Fibroblast of skin of scalp (primary cell): ENCODE measurements around the gene SUMO2.
"Not testable (repeated sequence)": the region's sequence is repeated elsewhere in the genome, so short reads cannot be mapped to it uniquely, and the experiment has no call there.

Experiments used
- DNase-seq: peaks from one replicate; pipeline ENCODE4 v3.0.0-alpha.2; 2013

The SUMO2 gene

GRCh38 chr17:75181608-75182318 lies 996 bp downstream of the SUMO2 start:
- no peak for DNase-seq

DNA sequence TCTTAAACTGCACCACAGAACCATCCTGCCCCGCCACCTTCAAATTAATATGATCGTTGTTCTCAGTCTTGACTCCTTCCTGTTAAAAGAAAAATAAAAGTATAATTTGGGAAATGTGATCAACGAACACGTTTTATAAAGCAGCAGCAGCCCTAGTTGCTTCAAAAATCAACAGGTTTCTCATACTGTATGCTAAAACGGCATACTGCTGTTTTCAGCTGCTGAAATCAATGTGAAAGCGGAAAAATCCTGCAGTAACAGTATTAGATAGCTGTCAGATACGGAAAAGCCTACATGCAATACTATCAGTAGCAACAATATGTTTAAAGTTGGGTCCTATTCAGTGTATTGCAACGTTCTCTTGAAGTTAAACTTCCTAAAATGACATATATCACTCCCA lies 1.6 kb downstream of the SUMO2 start:
- DNase-seq = no peak

DNA sequence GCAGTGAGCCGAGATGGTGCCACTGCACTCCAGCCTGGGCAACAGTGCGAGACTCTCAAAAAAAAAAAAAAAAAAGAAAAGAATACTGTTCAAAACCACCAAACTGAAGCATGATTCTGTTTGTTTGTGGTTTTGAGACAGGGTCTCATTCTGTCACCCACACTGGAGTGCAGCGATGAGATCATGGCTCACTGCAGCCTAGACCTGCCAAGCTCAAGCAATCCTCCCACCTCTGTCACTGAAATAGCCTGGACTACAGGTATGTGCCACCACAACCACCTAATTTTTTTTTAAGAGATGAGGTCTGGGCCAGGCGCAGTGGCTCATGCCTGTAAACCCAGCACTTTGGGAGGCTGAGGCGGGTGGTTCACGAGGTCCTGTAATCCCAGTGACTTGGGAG lies 4.3 kb downstream of the SUMO2 start:
- DNase-seq = no peak

DNA sequence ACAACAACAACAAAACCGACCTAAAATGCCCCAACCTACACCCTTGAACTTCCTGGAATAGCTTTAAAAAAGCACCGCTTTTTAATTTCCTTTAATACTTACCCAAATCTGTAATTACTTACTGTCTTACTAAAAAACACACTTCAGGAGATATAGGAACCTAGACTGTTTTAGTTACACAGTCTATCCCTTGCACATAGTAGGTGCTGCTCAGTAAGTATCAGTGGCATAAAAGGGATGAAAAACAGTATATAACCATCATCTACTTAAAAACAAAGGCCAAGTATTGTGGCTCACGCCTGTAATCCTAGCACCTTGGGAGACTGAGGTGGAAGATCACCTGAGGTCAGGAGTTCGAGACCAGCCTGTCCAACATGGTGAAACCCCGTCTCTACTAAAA lies 6.1 kb downstream of the SUMO2 start:
- no peak for DNase-seq

DNA sequence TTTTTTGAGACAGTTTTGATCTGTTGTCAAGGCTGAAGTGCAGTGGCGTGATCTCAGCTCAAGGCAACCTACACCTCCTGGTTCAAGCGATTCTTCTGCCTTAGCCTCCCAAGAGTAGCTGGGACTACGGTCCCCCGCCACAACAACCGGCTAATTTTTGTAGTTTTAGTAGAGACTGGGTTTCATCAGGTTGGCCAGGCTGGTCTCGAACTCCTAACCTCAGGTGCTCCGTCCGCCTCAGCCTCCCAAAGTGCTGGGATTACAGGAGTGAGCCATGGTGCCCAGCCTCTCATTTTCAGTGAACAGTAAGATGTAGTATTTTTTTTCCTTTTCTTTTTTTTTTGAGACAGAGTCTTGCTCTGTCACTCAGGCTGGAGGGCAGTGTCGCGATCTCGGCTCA lies 7.8 kb downstream of the SUMO2 start:
- DNase-seq = no peak

GRCh38 chr17:75173526-75173925 lies 9.2 kb downstream of the SUMO2 start:
- DNase-seq = no peak

GRCh38 chr17:75168998-75169397 lies 13.8 kb downstream of the SUMO2 start:
- DNase-seq = no peak

- not testable (repeated sequence) for DNase-seq
These were observed 18.2 kb downstream of the SUMO2 start for GRCh38 chr17:75164606-75165005.

DNA sequence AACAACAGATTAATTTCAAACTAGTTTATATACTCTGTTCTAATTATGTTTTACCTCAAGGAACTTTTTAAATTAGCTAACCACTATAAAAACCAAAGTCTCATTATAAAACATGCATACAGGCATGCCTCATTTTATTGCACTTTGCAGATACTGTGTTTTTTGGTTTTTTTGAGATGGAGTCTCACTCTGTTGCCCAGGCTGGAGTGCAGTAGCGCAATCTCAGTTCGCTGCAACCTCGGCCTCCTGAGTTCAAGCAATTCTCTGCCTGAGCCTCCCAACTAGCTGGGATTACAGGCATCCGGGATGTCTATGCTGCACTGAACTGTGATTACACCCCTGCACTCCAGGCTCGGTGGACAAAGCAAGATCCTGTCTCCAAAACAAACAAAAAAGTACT lies 19.7 kb downstream of the SUMO2 start:
- DNase-seq = no peak

GRCh38 chr17:75160211-75160610 lies 22.5 kb downstream of the SUMO2 start:
- no peak for DNase-seq

GRCh38 chr17:75159196-75160031 lies 23.3 kb downstream of the SUMO2 start:
- no peak for DNase-seq

- not testable (repeated sequence) for DNase-seq
These were observed 24.3 kb downstream of the SUMO2 start for GRCh38 chr17:75158480-75158879.

- DNase-seq = no peak
These were observed 27.6 kb downstream of the SUMO2 start for GRCh38 chr17:75155191-75155601.

DNA sequence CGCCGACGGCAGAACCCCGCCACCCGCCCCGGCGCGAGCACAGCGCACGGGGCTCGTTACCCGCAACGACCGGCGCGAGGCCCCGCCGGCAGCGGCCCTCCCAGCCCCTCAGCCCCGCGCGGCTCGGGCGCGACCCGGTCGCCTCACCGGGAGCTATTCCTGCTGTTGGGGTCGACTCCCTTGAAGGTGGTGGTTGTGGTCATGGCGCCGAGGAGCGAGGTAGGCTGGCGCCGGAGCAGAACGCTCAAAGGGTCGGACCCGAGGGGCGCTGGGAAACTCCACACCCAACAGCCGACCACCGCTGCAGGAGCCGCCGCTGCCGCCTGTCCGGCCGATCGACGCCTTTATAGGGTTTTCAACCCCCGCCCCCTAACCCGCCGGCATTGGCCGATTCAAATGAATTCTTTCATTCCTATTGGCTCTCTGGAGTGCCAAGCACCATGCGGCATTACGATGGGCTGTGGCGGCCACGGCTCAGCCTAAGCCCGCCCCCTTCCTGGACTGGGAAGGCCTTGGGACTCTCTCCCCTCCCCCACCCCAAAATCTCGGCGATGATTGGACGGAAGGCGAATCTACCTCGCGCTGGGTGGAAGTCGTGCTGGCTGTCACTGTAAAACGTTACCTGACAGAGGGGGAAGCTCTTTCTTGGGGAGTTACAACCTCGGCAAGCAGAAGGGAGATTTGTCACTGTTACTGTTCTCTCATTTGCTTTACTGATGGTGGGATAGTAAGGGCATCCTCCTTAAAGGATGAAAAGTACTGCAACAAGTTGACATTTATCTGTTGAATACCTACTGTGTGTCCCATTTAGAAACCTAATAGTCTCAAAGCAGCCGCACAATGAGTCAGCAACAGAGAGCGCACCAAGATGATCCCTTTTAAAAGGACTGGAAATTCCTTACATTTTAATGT lies 28.3 kb downstream of the SUMO2 start, which contains the start of gene JPT1:
JPT1 (minus strand) TSS at position 318 of the 912 bp plus-strand sequence; CDS start at position 203, 115 bp downstream.
- DNase-seq = peak; percentile 99

GRCh38 chr17:75153780-75154194 lies 29.0 kb downstream of the SUMO2 start:
- no peak for DNase-seq

DNA sequence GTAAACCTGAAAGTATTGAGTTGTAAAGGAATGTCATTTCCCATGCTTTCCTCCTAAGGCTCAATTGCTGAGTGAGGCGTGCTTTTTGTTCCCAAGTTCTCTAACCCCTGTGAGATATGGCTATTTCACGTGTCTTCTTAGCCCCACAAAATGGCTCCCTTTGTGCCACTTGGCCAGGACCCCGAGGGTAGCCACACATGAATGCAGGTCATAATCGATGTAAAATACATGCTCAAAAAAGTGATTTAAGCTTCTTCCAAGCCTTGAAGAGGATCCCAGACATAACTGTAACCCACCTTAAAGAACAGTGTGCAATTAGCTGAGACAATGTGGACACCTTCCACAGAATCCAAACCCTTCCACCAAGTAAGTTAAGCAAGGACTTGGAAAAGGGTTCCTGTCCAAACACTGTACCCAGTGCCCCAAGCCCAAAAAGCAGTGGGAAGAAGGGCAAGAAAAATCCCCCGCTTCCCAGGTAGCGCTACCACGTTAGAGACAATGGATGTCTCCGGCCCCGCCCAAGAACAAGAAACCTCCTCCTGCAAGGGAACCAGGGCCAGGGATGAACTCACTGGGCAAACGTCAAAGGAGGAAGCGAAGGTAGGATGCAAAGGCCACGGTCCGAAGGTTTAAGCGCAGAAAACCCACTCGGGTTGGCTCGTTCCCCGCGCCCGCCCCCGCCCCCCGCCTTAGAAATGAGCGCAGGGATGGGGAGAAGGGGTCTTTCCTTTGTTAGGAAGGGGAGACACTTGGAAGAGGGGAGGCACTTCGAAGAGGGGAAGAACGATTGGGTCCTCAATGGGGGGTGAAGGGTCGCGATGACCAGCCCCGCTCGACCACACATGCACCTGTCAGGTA lies 29.6 kb downstream of the SUMO2 start:
- DNase-seq = no peak

DNA sequence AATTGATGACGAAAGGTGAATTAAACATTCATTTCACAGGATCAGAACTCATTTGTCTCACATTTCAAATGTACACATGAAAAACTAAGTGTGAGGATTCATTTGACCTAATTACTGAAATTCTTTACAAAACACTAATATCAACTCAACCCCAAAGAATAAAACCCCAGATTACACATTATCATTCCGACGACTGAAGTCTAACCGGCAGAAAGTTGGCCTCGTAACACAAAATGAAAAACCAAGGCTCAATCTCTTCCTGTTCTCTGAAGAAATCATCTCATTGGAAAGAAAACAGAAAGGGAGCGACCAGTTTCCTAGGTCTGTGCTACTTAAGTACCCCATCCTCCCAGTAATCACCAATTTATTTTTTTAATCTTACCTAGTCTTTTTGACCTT lies 30.2 kb downstream of the SUMO2 start:
- no peak for DNase-seq

GRCh38 chr17:75151930-75152329 lies 30.8 kb downstream of the SUMO2 start:
- DNase-seq = no peak

DNA sequence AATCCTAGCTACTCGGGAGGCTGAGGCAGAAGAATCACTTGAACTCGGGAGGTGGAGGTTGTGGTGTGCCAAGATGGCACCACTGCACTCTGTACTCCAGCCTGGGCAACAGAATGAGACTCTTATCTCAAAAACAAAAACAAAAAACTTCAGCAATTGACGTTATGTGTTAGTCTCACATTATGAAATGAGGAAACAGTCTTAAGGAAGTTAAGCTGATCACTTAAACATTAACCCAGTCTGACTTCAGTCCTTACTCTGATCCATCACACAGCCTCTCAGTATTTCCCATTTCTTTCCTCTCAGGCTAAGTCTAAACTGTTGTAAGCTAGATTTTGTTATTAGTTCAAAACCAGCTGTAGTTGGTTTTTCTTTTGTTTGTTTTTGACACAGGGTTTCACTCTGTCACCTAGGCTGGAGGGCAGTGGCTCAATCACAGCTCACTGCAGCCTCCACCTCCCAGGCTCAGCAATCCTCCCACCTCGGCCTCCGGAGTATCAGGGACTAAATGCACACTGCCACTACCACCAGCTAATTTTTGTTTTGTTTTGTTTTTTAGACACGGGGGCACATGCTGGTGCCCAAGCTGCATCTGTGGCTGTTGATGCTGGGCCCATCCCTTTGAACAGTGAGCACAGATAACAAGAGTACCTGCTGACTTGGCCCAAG lies 34.7 kb downstream of the SUMO2 start:
- no peak for DNase-seq

GRCh38 chr17:75146592-75146991 lies 36.2 kb downstream of the SUMO2 start:
- no peak for DNase-seq

- DNase-seq = no peak
These were observed 37.8 kb downstream of the SUMO2 start for GRCh38 chr17:75144816-75145512.
